Peyer's patch (tissue), 4 donors: ENCODE measurements around the gene BRSK1.

Experiments used
- CTCF ChIP-seq, 6 experiments: fragments of 450-650 bp in 4 of 6; fragments of 200-600 bp in 2 of 6; sonication (generic) in 1 of 6; IDR thresholded peaks; one replicate each; pipeline ENCODE4 v1.5.1; 2017 to 2019; ENCODE audit warnings: antibody characterized with exemption in 6 of 6, mild to moderate bottlenecking in 3 of 6, moderate library complexity in 1 of 6
- POLR2A ChIP-seq, 2 donors: fragments of 450-650 bp; IDR thresholded peaks; one replicate each; pipeline ENCODE4 v1.5.1; 2017; ENCODE audit warnings: antibody characterized with exemption in 2 of 2, mild to moderate bottlenecking in 2 of 2, moderate library complexity in 2 of 2

- no peak for TF ChIP-seq CTCF (IDR thresholded peaks at IDR 0.05)
- TF ChIP-seq POLR2A (IDR thresholded peaks at IDR 0.05) = no peak
Observed at GRCh38 chr19:55241935-55242464, 41.8 kb upstream of the BRSK1 start.
